Ovary (tissue), 3 donors: Measurements from ENCODE around the gene P2RY11.

ENCODE experiments used
- CTCF ChIP-seq, 3 donors: fragments of 450-650 bp in 2 of 3; fragments of 200-600 bp in 1 of 3; IDR thresholded peaks; one replicate each; pipeline versions ENCODE4 v1.5.1 to v1.8.0; 2016 to 2022; ENCODE audit warnings: antibody characterized with exemption in 3 of 3, mild to moderate bottlenecking in 1 of 3
- EP300 ChIP-seq: sonication (generic); formaldehyde crosslinking; IDR thresholded peaks from one replicate; pipeline ENCODE4 v1.6.1; 2017; ENCODE audit warnings: antibody characterized with exemption
- POLR2A ChIP-seq: fragments of 450-650 bp; IDR thresholded peaks from one replicate; pipeline ENCODE4 v1.6.1; 2017; ENCODE audit warnings: antibody characterized with exemption, mild to moderate bottlenecking, moderate library complexity
- donor health status: DM: no; HTN: no; CAD: no.

- TF ChIP-seq POLR2A (no peak), CTCF (IDR thresholded peaks at IDR 0.05) (no peak), EP300 (no peak)
Observed at GRCh38 chr19:10133596-10133995, 22.1 kb downstream of the P2RY11 start.
